Smooth muscle cell (in vitro differentiated cells): ENCODE data around the gene B4GALNT2. TPM values are rescaled to one million over a fixed set of nuclear protein-coding genes. Genes with fewer than 3 reads are reported as not detected.

Experiments used
- DNase-seq: peaks from one replicate; lab custom pipeline; 2025; ENCODE audit not compliant: unreplicated experiment; lab: John Stamatoyannopoulos, UW
- H2AFZ ChIP-seq: fragments of 200-600 bp; sonication (generic); 2 replicates; pipeline ENCODE4 v1.6.0; 2016; ENCODE audit warnings: antibody characterized with exemption, low read depth, mild to moderate bottlenecking
- H3F3A ChIP-seq: fragments of 200-600 bp; sonication (generic); 2 replicates; pipeline ENCODE4 v1.6.0; 2017; ENCODE audit warnings: antibody characterized with exemption, low read depth
- H3K27ac ChIP-seq: fragments of 200-600 bp; sonication (generic); 2 replicates; pipeline ENCODE4 v1.5.1; 2016; ENCODE audit warnings: low read depth, mild to moderate bottlenecking
- H3K27me3 ChIP-seq: fragments of 200-600 bp; sonication (generic); 2 replicates; pipeline ENCODE4 v1.6.1; 2016; ENCODE audit warnings: low read depth, mild to moderate bottlenecking
- H3K36me3 ChIP-seq: fragments of 200-600 bp; sonication (generic); 2 replicates; pipeline ENCODE4 v1.5.1; 2016; ENCODE audit warnings: low read depth
- H3K4me1 ChIP-seq: fragments of 200-600 bp; sonication (generic); 2 replicates; pipeline ENCODE4 v1.5.1; 2016; ENCODE audit warnings: low read depth
- H3K4me2 ChIP-seq: fragments of 200-600 bp; sonication (generic); 2 replicates; pipeline ENCODE4 v1.6.0; 2016; ENCODE audit warnings: mild to moderate bottlenecking
- H3K4me3 ChIP-seq: fragments of 200-600 bp; sonication (generic); 2 replicates; pipeline ENCODE4 v1.5.1; 2016; ENCODE audit warnings: mild to moderate bottlenecking
- H3K79me2 ChIP-seq: fragments of 200-600 bp; sonication (generic); 2 replicates; pipeline ENCODE4 v1.6.0; 2016; ENCODE audit warnings: low read depth, mild to moderate bottlenecking
- H3K9ac ChIP-seq: fragments of 200-600 bp; sonication (generic); 2 replicates; pipeline ENCODE4 v1.6.0; 2016; ENCODE audit warnings: low read depth
- H3K9me3 ChIP-seq: fragments of 200-600 bp; sonication (generic); replicated peaks from 2 replicates; pipeline ENCODE4 v1.5.1; 2016; ENCODE audit warnings: low read depth
- H4K20me1 ChIP-seq: fragments of 200-600 bp; sonication (generic); 2 replicates; pipeline ENCODE4 v1.6.0; 2016; ENCODE audit warnings: low read depth
- CTCF ChIP-seq: fragments of 200-600 bp; sonication (generic); IDR thresholded peaks from 2 replicates; pipeline ENCODE4 v1.5.1; 2017; ENCODE audit warnings: borderline replicate concordance, mild to moderate bottlenecking, antibody characterized with exemption; ENCODE audit not compliant: insufficient read depth, poor library complexity, severe bottlenecking
- WGBS: methylation state at CpG from one replicate; pipeline ENCODE4 v1.1.7; 2016; ENCODE audit warnings: low lambda C conversion rate; 5-methylcytosine and 5-hydroxymethylcytosine counted together
- polyA plus RNA-seq: library from polyadenylated mRNA; unstranded; fragments of >200 nt; fragmentation: Nextera tagmentation; extraction: Ambion mirVana; gene quantifications from 2 replicates; pipeline ENCODE4 v1.2.1, GENCODE V29; 2016
- total RNA-seq: library from RNA; depleted of rRNA; stranded (reverse); fragments of >200 nt; gene quantifications from 2 replicates; pipeline ENCODE4 v1.2.3, GENCODE V29; 2014

The B4GALNT2 gene
- total and polyA plus RNA-seq, 2 experiments from 2014 or later, result 0.11 to 0.13 TPM

- Histone ChIP-seq H3K27me3 (no peaks in the 10 kb centered on the region), H3K4me2 (peak overlapping the region; percentile 43), H3K9me3 (no peaks in the 10 kb centered on the region), H3K27ac (no peak overlapping the region), H3F3A (no peaks in the 10 kb centered on the region), H2AFZ (no peak overlapping the region), H3K4me1 (no peaks in the 10 kb centered on the region), H3K79me2 (no peaks in the 10 kb centered on the region), H3K4me3 (no peak overlapping the region), H4K20me1 (no peaks in the 10 kb centered on the region), H3K9ac (no peak overlapping the region), H3K36me3 (no peaks in the 10 kb centered on the region)
- TF ChIP-seq CTCF, result no peak
- DNase-seq, result no peak
- 21% methylated on average over 8 of the region's 8 CpGs for WGBS
Measured at GRCh38 chr17:49157784-49158183, 25.2 kb downstream of the B4GALNT2 start.

- peaks cover 19% of the 10 kb centered on the region for H3K27me3 ChIP-seq
- no peak for DNase-seq
- no peak overlapping the region for H2AFZ ChIP-seq
- H3K27ac ChIP-seq, result no peak overlapping the region
- H3K9ac ChIP-seq, result no peak overlapping the region
- no peaks in the 10 kb centered on the region for H4K20me1 ChIP-seq
- WGBS, result 94% methylated on average over 4 of the region's 4 CpGs
- H3K4me1 ChIP-seq, result no peaks in the 10 kb centered on the region
- no peaks in the 10 kb centered on the region for H3K79me2 ChIP-seq
- H3K36me3 ChIP-seq, result no peaks in the 10 kb centered on the region
- no peak overlapping the region for H3K4me3 ChIP-seq
- H3F3A ChIP-seq, result no peaks in the 10 kb centered on the region
- H3K4me2 ChIP-seq, result no peak overlapping the region
- TF ChIP-seq CTCF, result no peak
- no peaks in the 10 kb centered on the region for H3K9me3 ChIP-seq
Measured at GRCh38 chr17:49162866-49163265, 30.3 kb downstream of the B4GALNT2 start.

GRCh38 chr17:49165143-49165542, 32.6 kb downstream of the B4GALNT2 start:
- DNase-seq, result no peak
- H3K4me1 ChIP-seq, result no peaks in the 10 kb centered on the region
- H3K4me2 ChIP-seq, result no peak overlapping the region
- no peaks in the 10 kb centered on the region for H4K20me1 ChIP-seq
- H3K9ac ChIP-seq, result no peak overlapping the region
- WGBS, result 81% methylated on average over 2 of the region's 2 CpGs
- H3F3A ChIP-seq, result no peaks in the 10 kb centered on the region
- peaks cover 25% of the 10 kb centered on the region for H3K27me3 ChIP-seq
- TF ChIP-seq CTCF, result no peak
- H3K9me3 ChIP-seq, result no peaks in the 10 kb centered on the region
- H3K27ac ChIP-seq, result no peak overlapping the region
- no peaks in the 10 kb centered on the region for H3K36me3 ChIP-seq
- H2AFZ ChIP-seq, result no peak overlapping the region
- H3K4me3 ChIP-seq, result no peak overlapping the region
- no peaks in the 10 kb centered on the region for H3K79me2 ChIP-seq

- H3K27ac ChIP-seq, result no peak overlapping the region
- no peak for DNase-seq
- H3F3A ChIP-seq, result no peaks in the 10 kb centered on the region
- H2AFZ ChIP-seq, result no peak overlapping the region
- no peaks in the 10 kb centered on the region for H3K36me3 ChIP-seq
- 85% methylated on average over 9 of the region's 9 CpGs for WGBS
- no peak overlapping the region for H3K4me2 ChIP-seq
- no peaks in the 10 kb centered on the region for H3K79me2 ChIP-seq
- no peak for TF ChIP-seq CTCF
- no peaks in the 10 kb centered on the region for H4K20me1 ChIP-seq
- H3K4me3 ChIP-seq, result no peak overlapping the region
- no peaks in the 10 kb centered on the region for H3K4me1 ChIP-seq
- H3K27me3 ChIP-seq, result peaks cover 25% of the 10 kb centered on the region
- no peaks in the 10 kb centered on the region for H3K9me3 ChIP-seq
- no peak overlapping the region for H3K9ac ChIP-seq
Measured at GRCh38 chr17:49168706-49169105, 36.1 kb downstream of the B4GALNT2 start.
